Fibroblast of pulmonary artery (primary cell): ENCODE results near the gene CPOX.

Source experiments
- DNase-seq: peaks from one replicate; pipeline ENCODE4 v3.0.0-alpha.2; 2010; ENCODE audit warnings: low read depth
- H3K4me3 ChIP-seq: replicated peaks from 2 replicates; pipeline ENCODE4 v1.5.1; 2011; ENCODE audit warnings: low read depth, mild to moderate bottlenecking, control low read depth, low read length, moderate library complexity
- TF ChIP-seq, protein P1 (sequence below): IDR thresholded peaks from 2 replicates; pipeline ENCODE4 v1.5.1; 2011; ENCODE audit warnings: mild to moderate bottlenecking, control low read depth, low read length, inconsistent platforms; ENCODE audit errors: missing control alignments

CPOX gene

DNA sequence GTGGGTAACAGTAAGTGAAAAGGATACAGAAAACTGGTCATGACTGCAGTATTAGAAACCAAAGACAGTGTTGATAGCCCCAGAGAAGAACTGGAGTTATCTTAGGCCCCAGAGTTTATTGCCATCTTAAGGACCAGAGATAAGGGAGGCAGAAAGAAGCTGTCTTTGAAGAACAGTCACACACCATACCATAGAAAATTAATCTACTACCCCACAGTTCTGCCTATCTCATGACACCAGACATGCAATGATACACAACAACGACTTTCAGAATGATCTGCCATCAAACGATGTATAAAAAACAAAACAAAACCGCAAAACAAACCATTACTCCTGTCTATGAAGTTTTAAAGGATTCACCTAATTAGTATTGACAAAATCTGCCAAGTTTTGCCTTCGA is 9.6 kb downstream of the CPOX start:
- no peak for DNase-seq
- H3K4me3 ChIP-seq: no peak overlapping the region
- TF ChIP-seq, protein P1, sequence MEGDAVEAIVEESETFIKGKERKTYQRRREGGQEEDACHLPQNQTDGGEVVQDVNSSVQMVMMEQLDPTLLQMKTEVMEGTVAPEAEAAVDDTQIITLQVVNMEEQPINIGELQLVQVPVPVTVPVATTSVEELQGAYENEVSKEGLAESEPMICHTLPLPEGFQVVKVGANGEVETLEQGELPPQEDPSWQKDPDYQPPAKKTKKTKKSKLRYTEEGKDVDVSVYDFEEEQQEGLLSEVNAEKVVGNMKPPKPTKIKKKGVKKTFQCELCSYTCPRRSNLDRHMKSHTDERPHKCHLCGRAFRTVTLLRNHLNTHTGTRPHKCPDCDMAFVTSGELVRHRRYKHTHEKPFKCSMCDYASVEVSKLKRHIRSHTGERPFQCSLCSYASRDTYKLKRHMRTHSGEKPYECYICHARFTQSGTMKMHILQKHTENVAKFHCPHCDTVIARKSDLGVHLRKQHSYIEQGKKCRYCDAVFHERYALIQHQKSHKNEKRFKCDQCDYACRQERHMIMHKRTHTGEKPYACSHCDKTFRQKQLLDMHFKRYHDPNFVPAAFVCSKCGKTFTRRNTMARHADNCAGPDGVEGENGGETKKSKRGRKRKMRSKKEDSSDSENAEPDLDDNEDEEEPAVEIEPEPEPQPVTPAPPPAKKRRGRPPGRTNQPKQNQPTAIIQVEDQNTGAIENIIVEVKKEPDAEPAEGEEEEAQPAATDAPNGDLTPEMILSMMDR: no peak

DNA sequence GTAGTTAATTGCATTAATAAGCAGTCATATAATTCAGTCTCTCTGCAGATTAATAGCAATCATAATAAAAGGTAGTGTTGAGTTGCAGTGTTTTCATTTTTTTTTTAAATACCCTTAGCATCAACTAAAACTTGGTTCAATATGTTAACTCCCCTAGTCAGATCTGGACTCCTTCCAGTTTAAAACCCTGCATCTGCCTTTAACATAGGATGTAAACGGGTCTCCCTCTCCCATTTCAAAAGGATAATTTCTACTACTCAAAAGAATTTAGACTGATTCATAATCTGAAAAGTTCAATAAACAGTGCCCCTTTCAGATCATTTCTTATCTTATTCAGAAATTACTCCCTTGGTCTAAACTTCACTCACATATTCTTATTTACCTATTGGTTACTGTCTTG is 11.4 kb downstream of the CPOX start:
- H3K4me3 ChIP-seq: no peak overlapping the region
- DNase-seq: no peak
- TF ChIP-seq, protein P1: no peak

DNA sequence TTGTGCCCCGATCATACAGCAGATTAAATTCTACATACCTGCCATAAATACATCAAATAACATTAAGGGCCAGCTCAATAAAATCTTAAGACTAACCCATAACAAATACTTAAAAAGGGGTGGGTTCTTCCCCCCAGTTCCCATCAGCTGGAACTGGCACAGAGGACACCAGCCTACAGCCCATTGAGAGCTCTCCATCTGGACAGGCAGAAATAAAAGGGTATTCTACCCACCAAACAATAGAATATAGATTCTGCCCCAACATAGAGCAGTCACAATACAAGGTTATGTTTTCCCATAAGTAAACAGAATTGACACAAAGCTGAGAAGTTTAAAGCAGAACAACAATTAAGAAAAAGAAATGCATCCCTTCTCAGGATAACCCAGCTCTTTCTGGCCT is 11.9 kb downstream of the CPOX start:
- no peak for DNase-seq
- TF ChIP-seq, protein P1: no peak
- no peak overlapping the region for H3K4me3 ChIP-seq

DNA sequence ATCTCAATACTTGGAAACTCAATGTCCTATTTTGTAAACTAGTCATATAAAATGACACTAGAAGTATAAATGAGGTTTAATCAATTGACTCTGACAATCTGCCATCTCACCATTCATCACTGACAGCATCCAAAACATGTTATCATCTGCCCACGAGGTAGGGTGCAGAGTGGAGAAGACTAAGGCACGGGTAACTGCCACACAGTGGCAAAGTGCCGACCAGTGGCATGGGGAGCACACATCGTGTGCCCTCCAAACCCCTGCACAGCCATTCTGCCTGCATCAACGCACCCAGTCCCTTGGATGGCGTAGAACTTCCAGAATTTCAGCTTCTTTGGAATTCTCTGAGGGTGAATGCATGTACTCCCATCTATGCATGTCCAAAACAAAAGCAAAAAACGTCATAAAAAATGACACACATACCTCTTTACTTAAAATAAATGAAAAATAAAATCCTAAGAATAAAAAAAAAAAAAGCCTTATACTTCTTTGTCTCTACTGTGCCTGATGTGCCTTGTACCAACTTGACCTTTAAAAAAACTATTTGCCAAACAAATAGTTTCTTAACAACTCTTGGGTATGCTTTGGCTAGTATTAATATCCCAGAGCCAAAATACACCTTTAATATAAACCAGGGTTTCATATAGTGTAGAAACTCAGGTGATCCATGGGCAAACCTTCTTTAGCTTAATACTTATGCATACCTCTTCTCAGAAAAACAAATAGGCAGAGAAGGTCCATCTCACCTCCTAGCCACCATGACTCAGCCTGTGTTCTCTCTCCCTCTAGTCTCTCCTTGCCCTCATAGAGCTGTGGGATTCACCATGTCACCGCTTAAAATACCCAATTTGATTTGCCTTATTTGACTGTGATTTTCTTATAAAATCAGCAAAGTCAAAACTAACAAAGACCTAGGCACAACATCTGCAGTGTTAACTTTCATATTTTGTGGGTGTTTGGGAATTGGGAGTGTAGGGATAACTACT is 12.7 kb downstream of the CPOX start:
- no peak for DNase-seq
- TF ChIP-seq, protein P1: no peak
- no peak overlapping the region for H3K4me3 ChIP-seq

DNA sequence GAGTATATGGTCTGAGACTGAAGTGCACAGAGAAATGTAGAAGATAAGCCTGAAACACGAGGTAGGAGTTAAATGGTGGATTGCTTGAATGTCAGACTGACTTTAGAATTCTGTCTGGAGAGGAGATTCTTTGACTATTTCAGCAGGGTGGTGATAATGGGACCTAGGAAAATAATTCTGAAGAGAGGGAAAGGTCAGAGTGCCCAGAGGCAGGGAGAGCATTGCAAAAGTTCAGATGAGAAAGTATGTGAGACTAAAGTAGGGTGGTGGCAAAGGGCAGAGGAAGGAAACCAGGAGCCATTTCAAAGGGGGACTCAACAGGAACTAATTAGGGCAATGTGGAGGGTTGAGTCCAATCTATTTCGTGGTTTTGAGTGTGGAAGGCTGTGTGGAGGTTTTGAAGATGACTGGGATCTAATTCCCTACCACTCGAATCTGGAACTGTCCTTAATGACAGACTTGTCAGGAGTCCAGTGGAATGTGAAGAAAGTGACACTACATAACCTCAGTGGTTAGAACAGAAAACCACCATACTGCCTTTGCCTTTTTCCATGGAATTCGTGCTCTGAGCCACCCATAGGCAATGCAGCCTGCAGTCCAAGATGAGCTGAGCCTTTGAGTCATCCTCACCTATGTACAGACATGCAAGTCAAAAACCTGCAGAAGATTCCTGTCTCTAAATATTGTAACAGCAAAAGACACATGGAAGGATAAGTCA is 16.1 kb downstream of the CPOX start:
- DNase-seq: peak; percentile 13

DNA sequence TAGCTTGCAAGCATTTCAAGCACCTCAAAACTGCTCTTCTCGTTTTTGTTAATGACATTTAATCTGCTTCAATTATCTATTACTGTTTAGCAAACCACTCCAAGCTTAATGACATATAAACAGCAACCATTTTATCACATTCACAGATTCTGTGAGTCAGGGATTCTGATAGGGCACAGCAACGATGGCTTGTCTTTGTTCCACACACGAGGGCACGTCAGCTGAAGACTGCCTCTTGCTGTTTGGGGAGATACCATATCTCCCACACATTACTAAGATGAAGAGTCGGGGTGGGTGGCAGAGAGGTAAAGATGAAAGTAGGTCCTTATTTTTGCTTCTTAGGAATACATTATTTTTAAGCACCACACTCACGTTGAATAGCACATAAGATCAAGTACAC is 19.3 kb downstream of the CPOX start:
- DNase-seq: no peak
- H3K4me3 ChIP-seq: no peak overlapping the region
- TF ChIP-seq, protein P1: no peak

More for the DNA sequence above, 16.1 kb downstream of the CPOX start:
- H3K4me3 ChIP-seq: no peak overlapping the region
- TF ChIP-seq, protein P1: no peak
